D721Med (cell line): ENCODE results near the gene PLOD3.
"Not testable (repeated sequence)": the region's sequence is repeated elsewhere in the genome, so short reads cannot be mapped to it uniquely, and the experiment has no call there.

ENCODE experiments used
- DNase-seq: peaks from one replicate; pipeline ENCODE4 v3.0.0; 2011; ENCODE audit warnings: low spot score; ENCODE audit not compliant: insufficient read length
- FAIRE-seq: peaks from 2 replicates; lab custom pipeline; 2011; peaks lifted over from hg19 to GRCh38; lab: Jason Lieb, UNC
- CTCF ChIP-seq: IDR thresholded peaks from 2 replicates; pipeline ENCODE4 v1.5.1; 2012; ENCODE audit warnings: mild to moderate bottlenecking, control low read depth; ENCODE audit not compliant: insufficient read depth; ENCODE audit errors: missing control alignments

Gene PLOD3

GRCh38 chr7:101206665-101207042, 10.7 kb downstream of the PLOD3 start:
- DNase-seq, result no peak
- FAIRE-seq, result no peak
- no peak for TF ChIP-seq CTCF

GRCh38 chr7:101205901-101206664, 11.3 kb downstream of the PLOD3 start:
- DNase-seq (no peak), FAIRE-seq (no peak)
- no peak for TF ChIP-seq CTCF

- not testable (repeated sequence) for FAIRE-seq, DNase-seq
Observed at GRCh38 chr7:101203740-101204738, 13.3 kb downstream of the PLOD3 start.

GRCh38 chr7:101202603-101202918, 14.8 kb downstream of the PLOD3 start:
- no peak for FAIRE-seq
- DNase-seq, result no peak
- TF ChIP-seq CTCF, result no peak

- no peak for TF ChIP-seq CTCF
- FAIRE-seq (no peak), DNase-seq (no peak)
Observed at GRCh38 chr7:101201695-101202602, 15.4 kb downstream of the PLOD3 start.

- TF ChIP-seq CTCF, result no peak
- DNase-seq (no peak), FAIRE-seq (no peak)
Observed at GRCh38 chr7:101200862-101201599, 16.4 kb downstream of the PLOD3 start, which contains the start of gene MOGAT3. Gene MOGAT3 (minus strand): TSS chr7:101201036. CDS start chr7:101200854, 182 bp downstream.
